Heart right ventricle (tissue), 16 donors: Measurements from ENCODE around the gene URAD. TPM values are rescaled to one million over a fixed set of nuclear protein-coding genes. Genes with fewer than 3 reads are reported as not detected.

Source experiments
- ATAC-seq, 8 donors: fragments of 200-7000 bp; cut with Tn5 transposase; one replicate each; pipeline ENCODE4 v1.9.1; 2020; ENCODE audit warnings: mild to moderate bottlenecking in 8 of 8, moderate library complexity in 8 of 8, moderate number of reproducible peaks in 1 of 8
- DNase-seq, 2 donors: peaks; one replicate each; pipeline ENCODE4 v3.0.0-alpha.2; 2020
- H3K27ac ChIP-seq, 10 donors: fragments of 200-600 bp; sonication (generic) in 2 of 10; one replicate each; pipeline versions ENCODE4 v1.5.0 to v1.8.0; 2020 to 2022; ENCODE audit warnings: mild to moderate bottlenecking in 3 of 10
- H3K27me3 ChIP-seq, 7 donors: fragments of 200-600 bp; one replicate each; pipeline ENCODE4 v1.8.0; 2021 to 2022; ENCODE audit warnings: mild to moderate bottlenecking in 2 of 7
- H3K36me3 ChIP-seq, 9 donors: fragments of 200-600 bp; sonication (generic) in 1 of 9; one replicate each; pipeline versions ENCODE4 v1.5.0 to v1.8.0; 2020 to 2022; ENCODE audit warnings: mild to moderate bottlenecking in 2 of 9
- H3K4me1 ChIP-seq, 9 donors: fragments of 200-600 bp; sonication (generic) in 1 of 9; one replicate each; pipeline versions ENCODE4 v1.5.0 to v1.8.0; 2020 to 2022; ENCODE audit warnings: mild to moderate bottlenecking in 4 of 9
- H3K4me3 ChIP-seq, 10 donors: fragments of 200-600 bp; sonication (generic) in 2 of 10; one replicate each; pipeline versions ENCODE4 v1.5.0 to v1.8.0; 2020 to 2022; ENCODE audit warnings: mild to moderate bottlenecking in 7 of 10, moderate library complexity in 2 of 10
- H3K9me3 ChIP-seq, 11 donors: fragments of 200-600 bp in 10 of 11; sonication (generic) in 2 of 11; one replicate each; pipeline versions ENCODE4 v1.5.0 to v1.8.0; 2013 to 2022; ENCODE audit warnings: mild to moderate bottlenecking in 2 of 11, control low read depth in 1 of 11, moderate library complexity in 1 of 11
- CTCF ChIP-seq, 9 donors: fragments of 200-600 bp; sonication (generic) in 2 of 9; IDR thresholded peaks; one replicate each; pipeline versions ENCODE4 v1.5.0 to v1.8.0; 2021 to 2022; ENCODE audit warnings: antibody characterized with exemption in 9 of 9, mild to moderate bottlenecking in 5 of 9, moderate library complexity in 1 of 9
- WGBS, 2 donors: extraction: QIAGEN DNeasy Blood & Tissue Kit; methylation state at CpG; one replicate each; pipeline ENCODE4 v1.1.7; 2013; ENCODE audit warnings: inconsistent platforms in 1 of 2; 5-methylcytosine and 5-hydroxymethylcytosine counted together
- intact Hi-C, 10 donors: fragments of 100-400 bp; cut with DNase I; formaldehyde crosslinking; loops; one replicate each; pipeline versions ENCODE4 v1.11.1 to v1.14.2; 2022
- polyA plus RNA-seq, 2 donors: library from polyadenylated mRNA; stranded (reverse); fragments of 200-250 nt; gene quantifications; one replicate each; pipeline ENCODE4 v1.2.3, GENCODE V29; 2013
- total RNA-seq, 10 donors: library from RNA; stranded (reverse); fragmentation: NEBNext Ultra II Directional in 3 of 10; extraction: Animal tissue kit (Norgen Biotek cat#: 25700) in 3 of 10; gene quantifications; one replicate each; pipeline versions ENCODE4 v1.2.1 to v1.2.4, GENCODE V29; 2021 to 2023
- donor health status: Arrhythmogenic right ventricular cardiomyopathy.
- donor health status: ischemic (EF 13 %, LVEDD 7.1; RV severe dilation, severe dysfunction).
- donor health status: healthy with polysubstance abuse.
- donor health status: DM: no; HTN: yes; CAD: no.
- donor health status: DM: no; HTN: no; CAD: no.
- donor health status: ischemic (EF 25% LVEDD 6.9; RV normal size, moderate dysfunction).
- donor health status: ischemic (EF 25% LVEDD 5.7; RV mildly dilated, moderate dysfunction).
- donor health status: healthy.
- donor health status: DM: yes; HTN: yes; CAD: no.
- donor health status: Ischemic cardiomyopathy.
- donor health status: ischemic (EF 35%, LVEDD 5.7; RV mildly dilated, moderate dysfunction).
- donor health status: nonischemic (EF 11% LVEDD 7.7; RV severe dilation, severe dysfunction).
- donor health status: DM: yes; HTN: yes; CAD: no.
- donor health status: PGD.
- donor health status: ischemic (EF 29% LVEDD 5.4; RV normal size, mild dysfunction).
- donor health status: nonischemic (EF 23%, LVEDD 6.1; RV moderate dilation, normal function).

Gene URAD
- total and polyA plus RNA-seq, 12 donors: 0.07 TPM; not detected in 11

- Histone ChIP-seq H3K36me3 (no peaks in the 10 kb centered on the region), H3K4me1 (peaks cover 0 to 35% (median 13%) of the 10 kb centered on the region in 9 donors), H3K4me3 (peak overlapping the region in 1 of 10 donors; percentile 10), H3K9me3 (no peaks in the 10 kb centered on the region), H3K27ac (no peak overlapping the region), H3K27me3 (peaks cover 60 to 100% (median 100%) of the 10 kb centered on the region in 7 donors)
- TF ChIP-seq CTCF (IDR thresholded peaks at IDR 0.05): no peak
- DNase-seq (no peak), ATAC-seq (peak in 1 of 8 donors; percentile 22)
- intact Hi-C loops: no loop called here
- 1% methylated on average over 82 to 85 of the region's 86 CpGs for whole genome bisulfite sequencing, 2 donors
Measured at GRCh38 chr13:27968316-27969081, 20.0 kb downstream of the URAD start.

- no peaks in the 10 kb centered on the region for H3K9me3 ChIP-seq
- DNase-seq (no peak), ATAC-seq (no peak)
- H3K27ac ChIP-seq: no peak overlapping the region
- no peak for TF ChIP-seq CTCF (IDR thresholded peaks at IDR 0.05)
- 1 to 2% methylated on average over 33 of the region's 33 CpGs for WGBS, 2 donors
- H3K4me1 ChIP-seq: peaks cover 0 to 35% (median 13%) of the 10 kb centered on the region in 9 donors
- intact Hi-C loops: no loop called here
- H3K36me3 ChIP-seq: no peaks in the 10 kb centered on the region
- H3K27me3 ChIP-seq: peaks cover 60 to 100% (median 100%) of the 10 kb centered on the region in 7 donors
- H3K4me3 ChIP-seq: peak overlapping the region in 1 of 10 donors; percentile 10
Measured at GRCh38 chr13:27967736-27968315, 20.7 kb downstream of the URAD start.

GRCh38 chr13:27967203-27967735 is 21.2 kb downstream of the URAD start:
- DNase-seq (no peak), ATAC-seq (no peak)
- Histone ChIP-seq H3K4me1 (peaks cover 0 to 35% (median 13%) of the 10 kb centered on the region in 9 donors), H3K27ac (no peak overlapping the region), H3K9me3 (no peaks in the 10 kb centered on the region), H3K4me3 (no peak overlapping the region), H3K36me3 (no peaks in the 10 kb centered on the region), H3K27me3 (peaks cover 60 to 100% (median 100%) of the 10 kb centered on the region in 7 donors)
- WGBS, 2 donors: 2 to 4% methylated on average over 18 of the region's 18 CpGs
- intact Hi-C loops: no loop called here
- TF ChIP-seq CTCF (IDR thresholded peaks at IDR 0.05): no peak

GRCh38 chr13:27966641-27967202 is 21.8 kb downstream of the URAD start:
- Histone ChIP-seq H3K4me1 (peaks cover 0 to 35% (median 13%) of the 10 kb centered on the region in 9 donors), H3K27me3 (peaks cover 60 to 100% (median 100%) of the 10 kb centered on the region in 7 donors), H3K27ac (no peak overlapping the region), H3K9me3 (no peaks in the 10 kb centered on the region), H3K4me3 (no peak overlapping the region), H3K36me3 (no peaks in the 10 kb centered on the region)
- TF ChIP-seq CTCF (IDR thresholded peaks at IDR 0.05): no peak
- DNase-seq (no peak), ATAC-seq (no peak)
- intact Hi-C loops: no loop called here
- WGBS, 2 donors: 3 to 4% methylated on average over 38 of the region's 38 CpGs
